ENCODE results near the gene CALML6.

Gene CALML6

GRCh38 chr1:1889847-1890505 lies 25.1 kb upstream of the CALML6 start:
- Histone ChIP-seq H3K4me1 (ENCODE audit: control insufficient read depth in 1 of 2, insufficient read depth in 1 of 2, low read depth in 1 of 2, low read length in 1 of 2) (peaks cover 39 to 45% of the 10 kb centered on the region in 2 experiments), H3K36me3 (no peaks in the 10 kb centered on the region), H3K4me3 (ENCODE audit: low read depth in 1 of 2, low read length in 1 of 2) (peak overlapping the region; percentile 74 to 86), H3K9me3 (no peaks in the 10 kb centered on the region), H3K27me3 (peaks cover 13% of the 10 kb centered on the region), H3K27ac (peak overlapping the region; percentile 98)
- peak; percentile 9 for TF ChIP-seq CTCF (IDR thresholded peaks at IDR 0.05)

- peaks cover 39 to 43% of the 10 kb centered on the region in 2 experiments for H3K4me1 ChIP-seq (ENCODE audit: control insufficient read depth in 1 of 2, insufficient read depth in 1 of 2, low read depth in 1 of 2, low read length in 1 of 2)
- H3K27ac ChIP-seq: peak within 1 kb of the TSS; percentile 98
- H3K27me3 ChIP-seq: peaks cover 20% of the 10 kb centered on the region
- peak within 1 kb of the TSS; percentile 74 to 86 for H3K4me3 ChIP-seq (ENCODE audit: low read depth in 1 of 2, low read length in 1 of 2)
- H3K36me3 ChIP-seq: no peaks in the 10 kb centered on the region
- H3K9me3 ChIP-seq: no peaks in the 10 kb centered on the region
- no peak for TF ChIP-seq CTCF (IDR thresholded peaks at IDR 0.05)
These were observed 24.3 kb upstream of the CALML6 start, which contains the start of gene GNB1 for GRCh38 chr1:1890506-1891348. TSS of gene GNB1 (minus strand) at chr1:1891087. CDS start at chr1:1825453, 65,634 bp downstream.

- Histone ChIP-seq H3K4me3 (ENCODE audit: low read depth in 1 of 2, low read length in 1 of 2) (peak overlapping the region; percentile 74 to 79), H3K9me3 (no peaks in the 10 kb centered on the region), H3K27me3 (peaks cover 28% of the 10 kb centered on the region), H3K36me3 (no peaks in the 10 kb centered on the region), H3K27ac (peak overlapping the region; percentile 98), H3K4me1 (ENCODE audit: control insufficient read depth in 1 of 2, insufficient read depth in 1 of 2, low read depth in 1 of 2, low read length in 1 of 2) (peaks cover 34 to 43% of the 10 kb centered on the region in 2 experiments)
- no peak for TF ChIP-seq CTCF (IDR thresholded peaks at IDR 0.05)
These were observed 23.5 kb upstream of the CALML6 start for GRCh38 chr1:1891349-1892078.

- no peaks in the 10 kb centered on the region for H3K9me3 ChIP-seq
- H3K36me3 ChIP-seq: no peaks in the 10 kb centered on the region
- peaks cover 28 to 37% of the 10 kb centered on the region in 2 experiments for H3K4me1 ChIP-seq (ENCODE audit: control insufficient read depth in 1 of 2, insufficient read depth in 1 of 2, low read depth in 1 of 2, low read length in 1 of 2)
- no peak for TF ChIP-seq CTCF (IDR thresholded peaks at IDR 0.05)
- peaks cover 34% of the 10 kb centered on the region for H3K27me3 ChIP-seq
- H3K4me3 ChIP-seq (ENCODE audit: low read depth in 1 of 2, low read length in 1 of 2): peak overlapping the region; percentile 54 to 79
- H3K27ac ChIP-seq: peak overlapping the region; percentile 98
These were observed 22.8 kb upstream of the CALML6 start for GRCh38 chr1:1892079-1892762.

GRCh38 chr1:1892763-1893120 lies 22.3 kb upstream of the CALML6 start:
- peaks cover 24 to 32% of the 10 kb centered on the region in 2 experiments for H3K4me1 ChIP-seq (ENCODE audit: control insufficient read depth in 1 of 2, insufficient read depth in 1 of 2, low read depth in 1 of 2, low read length in 1 of 2)
- no peak overlapping the region for H3K27ac ChIP-seq
- peaks cover 39% of the 10 kb centered on the region for H3K27me3 ChIP-seq
- TF ChIP-seq CTCF (IDR thresholded peaks at IDR 0.05): no peak
- no peak overlapping the region for H3K4me3 ChIP-seq (ENCODE audit: low read depth in 1 of 2, low read length in 1 of 2)
- no peaks in the 10 kb centered on the region for H3K36me3 ChIP-seq
- H3K9me3 ChIP-seq: no peaks in the 10 kb centered on the region
